ENCODE data around the gene PRR30.
"Not testable (repeated sequence)": the region's sequence is repeated elsewhere in the genome, so short reads cannot be mapped to it uniquely, and the experiment has no call there.

Gene PRR30

GRCh38 chr2:27118525-27119329 is 20.5 kb downstream of the PRR30 start, which contains the start of gene CGREF1:
Gene CGREF1 (minus strand): TSS chr2:27119128. CDS start chr2:27104366, 14,762 bp downstream.
- TF ChIP-seq, protein P1, sequence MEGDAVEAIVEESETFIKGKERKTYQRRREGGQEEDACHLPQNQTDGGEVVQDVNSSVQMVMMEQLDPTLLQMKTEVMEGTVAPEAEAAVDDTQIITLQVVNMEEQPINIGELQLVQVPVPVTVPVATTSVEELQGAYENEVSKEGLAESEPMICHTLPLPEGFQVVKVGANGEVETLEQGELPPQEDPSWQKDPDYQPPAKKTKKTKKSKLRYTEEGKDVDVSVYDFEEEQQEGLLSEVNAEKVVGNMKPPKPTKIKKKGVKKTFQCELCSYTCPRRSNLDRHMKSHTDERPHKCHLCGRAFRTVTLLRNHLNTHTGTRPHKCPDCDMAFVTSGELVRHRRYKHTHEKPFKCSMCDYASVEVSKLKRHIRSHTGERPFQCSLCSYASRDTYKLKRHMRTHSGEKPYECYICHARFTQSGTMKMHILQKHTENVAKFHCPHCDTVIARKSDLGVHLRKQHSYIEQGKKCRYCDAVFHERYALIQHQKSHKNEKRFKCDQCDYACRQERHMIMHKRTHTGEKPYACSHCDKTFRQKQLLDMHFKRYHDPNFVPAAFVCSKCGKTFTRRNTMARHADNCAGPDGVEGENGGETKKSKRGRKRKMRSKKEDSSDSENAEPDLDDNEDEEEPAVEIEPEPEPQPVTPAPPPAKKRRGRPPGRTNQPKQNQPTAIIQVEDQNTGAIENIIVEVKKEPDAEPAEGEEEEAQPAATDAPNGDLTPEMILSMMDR (conservative IDR thresholded peaks at IDR 0.05; ENCODE audit: low read depth, low read length) = no peak
- H3K4me3 ChIP-seq (ENCODE audit: low read depth, low read length) = peak within 1 kb of the TSS; percentile 47
- no peak for DNase-seq (ENCODE audit: low read depth)

DNA sequence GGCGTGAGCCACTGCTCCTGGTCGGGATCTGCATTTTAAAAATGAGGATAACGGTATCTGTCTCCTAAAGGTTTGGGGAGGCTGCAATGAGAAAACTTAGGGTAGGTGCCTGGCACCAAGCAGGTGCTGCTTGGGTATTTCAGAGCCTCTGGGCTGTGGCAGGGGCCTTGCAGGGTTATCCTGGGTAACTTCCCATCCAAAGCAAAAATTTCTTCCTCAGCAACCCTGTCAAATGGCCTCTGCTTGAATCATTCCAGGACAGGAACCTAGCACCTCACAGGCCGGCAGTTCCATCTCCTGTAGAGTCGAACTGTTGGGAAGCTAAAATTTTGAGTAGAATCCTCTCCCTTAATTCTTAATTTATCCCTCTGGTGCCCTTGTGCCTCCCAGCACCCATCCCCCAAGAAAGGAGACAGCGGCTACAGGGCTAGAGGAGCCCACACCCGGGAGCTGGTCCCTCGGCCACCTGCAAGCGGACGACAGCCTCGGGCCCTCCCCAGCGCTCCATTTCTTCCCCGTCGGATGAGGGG is 21.1 kb downstream of the PRR30 start:
- TF ChIP-seq, protein P1 (conservative IDR thresholded peaks at IDR 0.05; ENCODE audit: low read depth, low read length) = no peak
- H3K4me3 ChIP-seq (ENCODE audit: low read depth, low read length) = peak overlapping the region; percentile 47

GRCh38 chr2:27115519-27115918 is 23.7 kb downstream of the PRR30 start:
- DNase-seq (ENCODE audit: low read depth) = no peak
- TF ChIP-seq, protein P1 (conservative IDR thresholded peaks at IDR 0.05; ENCODE audit: low read depth, low read length) = no peak
- no peak overlapping the region for H3K4me3 ChIP-seq (ENCODE audit: low read depth, low read length)

More for the DNA sequence above, 21.1 kb downstream of the PRR30 start:
- no peak for DNase-seq (ENCODE audit: low read depth)

DNA sequence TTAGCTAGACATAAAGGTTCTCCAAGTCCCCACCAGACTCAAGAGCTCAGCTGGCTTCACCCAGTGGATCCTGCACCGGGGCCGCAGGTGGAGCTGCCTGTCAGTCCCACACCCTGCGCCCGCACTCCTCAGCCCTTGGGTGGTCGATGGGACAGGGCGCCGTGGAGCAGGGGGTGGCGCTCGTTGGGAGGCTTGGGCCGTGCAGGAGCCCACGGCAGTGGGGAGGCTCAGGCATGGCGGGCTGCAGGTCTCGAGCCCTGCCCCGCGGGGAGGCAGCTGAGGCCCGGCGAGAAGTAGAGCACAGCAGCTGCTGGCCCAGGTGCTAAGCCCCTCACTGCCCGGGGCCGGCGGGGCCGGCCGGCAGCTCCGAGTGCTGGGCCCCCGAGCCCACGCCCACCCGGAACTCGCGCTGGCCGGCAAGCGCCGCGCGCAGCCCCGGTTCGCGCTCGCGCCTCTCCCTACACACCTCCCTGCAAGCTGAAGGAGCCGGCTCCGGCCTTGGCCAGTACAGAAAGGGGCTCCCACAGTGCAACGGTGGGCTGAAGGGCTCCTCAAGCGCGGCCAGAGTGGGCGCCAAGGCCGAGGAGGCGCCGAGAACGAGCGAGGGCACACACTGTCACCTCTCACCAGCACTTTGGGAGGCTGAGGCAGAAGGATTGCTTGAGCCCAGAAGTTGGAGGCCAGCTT is 27.7 kb downstream of the PRR30 start:
- DNase-seq (ENCODE audit: low read depth); H3K4me3 ChIP-seq (ENCODE audit: low read depth, low read length): not testable (repeated sequence)

DNA sequence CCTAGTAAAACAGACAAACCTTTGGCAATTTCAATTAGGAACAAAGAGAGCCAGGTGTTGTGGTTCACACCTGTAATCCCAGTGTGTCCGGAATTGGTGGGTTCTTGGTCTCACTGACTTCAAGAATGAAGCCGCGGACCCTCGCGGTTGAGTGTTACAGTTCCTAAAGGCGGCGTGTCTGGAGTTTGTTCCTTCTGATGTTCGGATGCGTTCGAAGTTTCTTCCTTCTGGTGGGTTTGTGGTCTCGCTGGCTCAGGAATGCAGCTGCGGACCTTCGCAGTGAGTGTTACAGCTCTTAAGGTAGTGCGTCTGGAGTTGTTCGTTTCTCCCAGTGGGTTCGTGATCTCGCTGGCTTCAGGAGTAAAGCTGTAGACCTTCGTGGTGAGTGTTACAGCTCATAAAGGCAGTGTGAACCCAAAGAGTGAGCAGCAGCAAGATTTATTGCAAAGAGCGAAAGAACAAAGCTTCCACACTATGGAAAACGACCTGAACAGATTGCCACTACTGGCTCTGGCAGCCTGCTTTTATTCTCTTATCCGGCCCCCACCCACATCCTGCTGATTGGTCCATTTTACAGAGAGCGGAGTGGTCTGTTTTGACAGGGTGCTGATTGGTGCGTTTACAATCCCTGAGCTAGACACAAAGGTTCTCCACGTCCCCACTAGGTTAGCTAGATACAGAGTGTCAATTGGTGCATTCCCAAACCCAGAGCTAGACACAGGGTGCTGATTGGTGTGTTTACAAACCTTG is 28.4 kb downstream of the PRR30 start:
- DNase-seq (ENCODE audit: low read depth) = not testable (repeated sequence)

DNA sequence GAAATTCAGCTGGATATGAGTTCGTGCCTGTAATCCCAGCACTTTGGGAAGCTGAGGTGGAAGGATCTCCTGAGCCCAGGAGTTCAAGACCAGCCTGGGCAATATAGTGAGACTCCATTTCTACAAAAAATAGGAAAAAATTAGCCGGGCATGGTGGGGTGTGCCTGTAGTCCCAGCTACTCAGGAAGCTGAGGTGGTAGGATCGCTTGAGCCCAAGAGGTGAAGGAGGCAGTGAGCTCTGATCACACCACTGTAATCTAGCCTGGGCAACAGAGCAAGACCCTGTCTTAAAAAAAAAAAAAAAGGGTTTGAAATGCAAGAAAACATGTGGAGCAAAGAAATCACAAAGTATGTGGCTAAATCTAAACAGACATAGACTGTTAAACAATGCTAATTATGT is 30.1 kb downstream of the PRR30 start:
- TF ChIP-seq, protein P1 (conservative IDR thresholded peaks at IDR 0.05; ENCODE audit: low read depth, low read length) = no peak
- DNase-seq (ENCODE audit: low read depth) = no peak
- H3K4me3 ChIP-seq (ENCODE audit: low read depth, low read length) = no peak overlapping the region

More for the DNA sequence above, 28.4 kb downstream of the PRR30 start:
- not testable (repeated sequence) for H3K4me3 ChIP-seq (ENCODE audit: low read depth, low read length)

DNA sequence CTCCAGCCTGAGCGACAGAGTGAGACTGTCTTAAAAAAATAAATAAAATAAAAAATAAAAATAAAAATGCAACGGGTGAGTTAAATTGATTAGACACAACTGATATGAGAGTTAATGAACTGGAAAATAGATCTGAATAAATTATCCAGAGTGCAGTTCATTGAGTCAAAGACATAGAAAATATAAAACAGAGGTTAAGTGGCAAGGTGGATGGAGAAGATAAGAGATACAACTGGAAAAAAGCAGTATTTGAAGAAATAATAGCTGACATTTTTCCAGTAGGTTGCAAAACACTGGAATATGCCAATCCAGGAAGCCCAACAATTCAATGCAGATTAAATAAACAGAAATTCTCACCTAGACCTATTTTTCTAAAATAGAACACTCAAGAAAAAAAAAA is 31.0 kb downstream of the PRR30 start:
- DNase-seq (ENCODE audit: low read depth) = no peak
- TF ChIP-seq, protein P1 (conservative IDR thresholded peaks at IDR 0.05; ENCODE audit: low read depth, low read length) = no peak
- no peak overlapping the region for H3K4me3 ChIP-seq (ENCODE audit: low read depth, low read length)

Measured in choroid plexus epithelial cell (primary cell).